Measurements from ENCODE around the gene ASB9. TPM values are rescaled to one million over a fixed set of nuclear protein-coding genes. Genes with fewer than 3 reads are reported as not detected.
A peak's percentile ranks its signal among the peaks of the same experiment; 100 is the strongest.
"Not testable (repeated sequence)": the region's sequence is repeated elsewhere in the genome, so short reads cannot be mapped to it uniquely, and the experiment has no call there.

Gene ASB9
- total RNA-seq, 1 experiment from 2014 or later = 4.2 TPM

GRCh38 chrX:15242899-15243555, 26.9 kb downstream of the ASB9 start:
- DNase-seq (ENCODE audit: low read depth) = peak; percentile 38

- DNase-seq (ENCODE audit: low read depth) = no peak
Measured at GRCh38 chrX:15241301-15241700, 28.6 kb downstream of the ASB9 start.

GRCh38 chrX:15240414-15240813, 29.5 kb downstream of the ASB9 start:
- DNase-seq (ENCODE audit: low read depth) = no peak

GRCh38 chrX:15236146-15236545, 33.7 kb downstream of the ASB9 start:
- DNase-seq (ENCODE audit: low read depth) = no peak

- no peak for DNase-seq (ENCODE audit: low read depth)
Measured at GRCh38 chrX:15235001-15235400, 34.9 kb downstream of the ASB9 start.

GRCh38 chrX:15233416-15234015, 36.4 kb downstream of the ASB9 start:
- peak; percentile 12 for DNase-seq (ENCODE audit: low read depth)

- no peak for DNase-seq (ENCODE audit: low read depth)
Measured at GRCh38 chrX:15224747-15225146, 45.1 kb downstream of the ASB9 start.

GRCh38 chrX:15221321-15221720, 48.6 kb downstream of the ASB9 start:
- DNase-seq (ENCODE audit: low read depth) = no peak

GRCh38 chrX:15217161-15217560, 52.7 kb downstream of the ASB9 start:
- DNase-seq (ENCODE audit: low read depth) = no peak

- DNase-seq (ENCODE audit: low read depth) = no peak
Measured at GRCh38 chrX:15216280-15216679, 53.6 kb downstream of the ASB9 start.

GRCh38 chrX:15215366-15215765, 54.5 kb downstream of the ASB9 start:
- no peak for DNase-seq (ENCODE audit: low read depth)

- DNase-seq (ENCODE audit: low read depth) = no peak
Measured at GRCh38 chrX:15214588-15214987, 55.3 kb downstream of the ASB9 start.

GRCh38 chrX:15209096-15209495, 60.8 kb downstream of the ASB9 start:
- no peak for DNase-seq (ENCODE audit: low read depth)

GRCh38 chrX:15207994-15208393, 61.9 kb downstream of the ASB9 start:
- DNase-seq (ENCODE audit: low read depth) = no peak

- no peak for DNase-seq (ENCODE audit: low read depth)
Measured at GRCh38 chrX:15207384-15207783, 62.5 kb downstream of the ASB9 start.

GRCh38 chrX:15206306-15206705, 63.6 kb downstream of the ASB9 start:
- DNase-seq (ENCODE audit: low read depth) = peak; percentile 21

GRCh38 chrX:15204130-15204751, 65.6 kb downstream of the ASB9 start:
- no peak for DNase-seq (ENCODE audit: low read depth)

- no peak for DNase-seq (ENCODE audit: low read depth)
Measured at GRCh38 chrX:15203694-15204093, 66.2 kb downstream of the ASB9 start.

GRCh38 chrX:15202454-15203177, 67.3 kb downstream of the ASB9 start:
- DNase-seq (ENCODE audit: low read depth) = peak; percentile 72

GRCh38 chrX:15200871-15201270, 69.0 kb downstream of the ASB9 start:
- DNase-seq (ENCODE audit: low read depth) = no peak

GRCh38 chrX:15198608-15199202, 71.2 kb downstream of the ASB9 start:
- not testable (repeated sequence) for DNase-seq (ENCODE audit: low read depth)

- DNase-seq (ENCODE audit: low read depth) = no peak
Measured at GRCh38 chrX:15194146-15194545, 75.7 kb downstream of the ASB9 start.
